KMS-11 (cell line): ENCODE results near the gene MFN1.
"Not testable (repeated sequence)": the region's sequence is repeated elsewhere in the genome, so short reads cannot be mapped to it uniquely, and the experiment has no call there.

Experiments
- H2AFZ ChIP-seq: fragments of 200-600 bp; sonication (generic); 2 replicates; pipeline ENCODE4 v1.6.1; 2016; ENCODE audit warnings: antibody characterized with exemption, mixed run types, low read depth
- H3K27ac ChIP-seq: fragments of 200-600 bp; sonication (generic); 2 replicates; pipeline ENCODE4 v1.6.1; 2016; ENCODE audit warnings: mild to moderate bottlenecking, mixed run types
- H3K27me3 ChIP-seq: fragments of 200-600 bp; sonication (generic); 2 replicates; pipeline ENCODE4 v1.6.1; 2017; ENCODE audit warnings: mild to moderate bottlenecking, low read depth, mixed run types, moderate library complexity; ENCODE audit not compliant: insufficient read depth
- H3K36me3 ChIP-seq: fragments of 200-600 bp; sonication (generic); 2 replicates; pipeline ENCODE4 v1.6.1; 2017; ENCODE audit warnings: mild to moderate bottlenecking, mixed run types; ENCODE audit not compliant: insufficient read depth
- H3K4me1 ChIP-seq: fragments of 200-600 bp; sonication (generic); 2 replicates; pipeline ENCODE4 v1.6.1; 2016; ENCODE audit warnings: mild to moderate bottlenecking, low read depth, mixed run types; ENCODE audit not compliant: poor library complexity, severe bottlenecking
- H3K4me2 ChIP-seq: fragments of 200-600 bp; sonication (generic); 2 replicates; pipeline ENCODE4 v1.7.0; 2016; ENCODE audit warnings: mild to moderate bottlenecking, mixed run types
- H3K4me3 ChIP-seq: fragments of 200-600 bp; sonication (generic); IDR thresholded peaks from 2 replicates; pipeline ENCODE4 v1.6.1; 2017; ENCODE audit warnings: low read depth, low read length, mixed read lengths; ENCODE audit not compliant: insufficient read depth
- H3K79me2 ChIP-seq: fragments of 200-600 bp; sonication (generic); 2 replicates; pipeline ENCODE4 v1.6.1; 2016; ENCODE audit warnings: low read depth, mixed run types; ENCODE audit not compliant: insufficient read depth
- H3K9ac ChIP-seq: fragments of 200-600 bp; sonication (generic); 2 replicates; pipeline ENCODE4 v1.6.1; 2016; ENCODE audit warnings: mild to moderate bottlenecking, mixed run types
- H4K20me1 ChIP-seq: fragments of 200-600 bp; sonication (generic); 2 replicates; pipeline ENCODE4 v1.6.1; 2016; ENCODE audit warnings: mild to moderate bottlenecking, mixed run types; ENCODE audit not compliant: insufficient read depth
- CTCF ChIP-seq: fragments of 200-600 bp; sonication (generic); conservative IDR thresholded peaks from 2 replicates; pipeline ENCODE4 v1.6.1; 2017; ENCODE audit warnings: low read depth, mild to moderate bottlenecking, antibody characterized with exemption, low read length, moderate library complexity, mixed read lengths

MFN1 gene

GRCh38 chr3:179301645-179302044 lies 45.9 kb upstream of the MFN1 start:
- H4K20me1 ChIP-seq, result no peaks in the 10 kb centered on the region
- no peaks in the 10 kb centered on the region for H3K36me3 ChIP-seq
- H3K79me2 ChIP-seq, result no peaks in the 10 kb centered on the region
- no peak overlapping the region for H2AFZ ChIP-seq
- H3K27me3 ChIP-seq, result no peaks in the 10 kb centered on the region
- H3K27ac ChIP-seq, result no peak overlapping the region
- no peak overlapping the region for H3K4me2 ChIP-seq
- H3K4me3 ChIP-seq, result no peak overlapping the region
- no peak overlapping the region for H3K9ac ChIP-seq
- no peak for TF ChIP-seq CTCF
- H3K4me1 ChIP-seq, result no peaks in the 10 kb centered on the region

GRCh38 chr3:179302111-179302510 lies 45.4 kb upstream of the MFN1 start:
- H3K4me1 ChIP-seq, result no peaks in the 10 kb centered on the region
- H3K4me2 ChIP-seq, result no peak overlapping the region
- no peaks in the 10 kb centered on the region for H3K27me3 ChIP-seq
- H3K36me3 ChIP-seq, result no peaks in the 10 kb centered on the region
- H3K79me2 ChIP-seq, result no peaks in the 10 kb centered on the region
- no peak for TF ChIP-seq CTCF
- no peak overlapping the region for H3K9ac ChIP-seq
- H2AFZ ChIP-seq, result no peak overlapping the region
- no peak overlapping the region for H3K4me3 ChIP-seq
- no peaks in the 10 kb centered on the region for H4K20me1 ChIP-seq
- no peak overlapping the region for H3K27ac ChIP-seq

GRCh38 chr3:179304605-179305004 lies 42.9 kb upstream of the MFN1 start:
- Histone ChIP-seq H3K4me2 (no peak overlapping the region), H2AFZ (no peak overlapping the region), H3K27me3 (no peaks in the 10 kb centered on the region), H3K36me3 (no peaks in the 10 kb centered on the region), H3K27ac (no peak overlapping the region), H3K79me2 (no peaks in the 10 kb centered on the region), H3K9ac (no peak overlapping the region), H3K4me1 (no peaks in the 10 kb centered on the region), H3K4me3 (no peak overlapping the region), H4K20me1 (no peaks in the 10 kb centered on the region)
- TF ChIP-seq CTCF, result no peak

GRCh38 chr3:179307362-179307761 lies 40.1 kb upstream of the MFN1 start:
- not testable (repeated sequence) for H2AFZ ChIP-seq, H3K4me1 ChIP-seq, H3K36me3 ChIP-seq, H3K79me2 ChIP-seq, H4K20me1 ChIP-seq, H3K9ac ChIP-seq, H3K27ac ChIP-seq, H3K4me3 ChIP-seq, H3K27me3 ChIP-seq, H3K4me2 ChIP-seq

- TF ChIP-seq CTCF, result no peak
- Histone ChIP-seq H3K36me3 (no peaks in the 10 kb centered on the region), H4K20me1 (no peaks in the 10 kb centered on the region)
Measured at GRCh38 chr3:179308001-179308400, 39.5 kb upstream of the MFN1 start.

More at GRCh38 chr3:179308001-179308400, 39.5 kb upstream of the MFN1 start:
- no peak overlapping the region for H3K9ac ChIP-seq
- no peaks in the 10 kb centered on the region for H3K79me2 ChIP-seq
- H3K4me1 ChIP-seq, result no peaks in the 10 kb centered on the region
- no peak overlapping the region for H2AFZ ChIP-seq
- no peak overlapping the region for H3K4me3 ChIP-seq
- no peak overlapping the region for H3K4me2 ChIP-seq
- H3K27me3 ChIP-seq, result no peaks in the 10 kb centered on the region
- H3K27ac ChIP-seq, result no peak overlapping the region
